Upper lobe of left lung (tissue), 6 donors: Measurements from ENCODE around the gene RALGAPB. TPM values are rescaled to one million over a fixed set of nuclear protein-coding genes. Genes with fewer than 3 reads are reported as not detected.

ENCODE experiments used
- ATAC-seq, 2 donors: fragments of 200-7000 bp; cut with Tn5 transposase; one replicate each; pipeline ENCODE4 v1.9.1; 2022; ENCODE audit warnings: mild to moderate bottlenecking in 2 of 2, moderate library complexity in 2 of 2; ENCODE audit not compliant: low FRiP score in 2 of 2
- DNase-seq, 2 donors: peaks; one replicate each; pipeline ENCODE4 v3.0.0-alpha.2; 2019 to 2020
- H3K27ac ChIP-seq, 4 donors: fragments of 200-600 bp; sonication (generic); one replicate each; pipeline ENCODE4 v1.5.1; 2016 to 2019
- H3K27me3 ChIP-seq, 4 donors: fragments of 200-600 bp; sonication (generic); one replicate each; pipeline ENCODE4 v1.5.1; 2017 to 2019
- H3K36me3 ChIP-seq, 4 donors: fragments of 200-600 bp; sonication (generic); one replicate each; pipeline ENCODE4 v1.5.1; 2016 to 2019
- H3K4me1 ChIP-seq, 4 donors: fragments of 200-600 bp; sonication (generic); one replicate each; pipeline ENCODE4 v1.5.1; 2018 to 2019
- H3K4me3 ChIP-seq, 4 donors: fragments of 200-600 bp; sonication (generic); one replicate each; pipeline ENCODE4 v1.5.1; 2017 to 2019; ENCODE audit warnings: mild to moderate bottlenecking in 2 of 4, moderate library complexity in 1 of 4
- H3K9me3 ChIP-seq, 4 donors: fragments of 200-600 bp; sonication (generic); one replicate each; pipeline ENCODE4 v1.5.1; 2018 to 2019
- EP300 ChIP-seq, 4 donors: sonication (generic); formaldehyde crosslinking; IDR thresholded peaks; one replicate each; pipeline ENCODE4 v1.5.1; 2017; ENCODE audit warnings: antibody characterized with exemption in 4 of 4, control low read depth in 2 of 4
- POLR2A ChIP-seq, 4 donors: fragments of 450-650 bp; IDR thresholded peaks; one replicate each; pipeline ENCODE4 v1.5.1; 2016 to 2017; ENCODE audit warnings: antibody characterized with exemption in 4 of 4, mild to moderate bottlenecking in 2 of 4
- POLR2AphosphoS5 ChIP-seq, 2 donors: sonication (generic); formaldehyde crosslinking; IDR thresholded peaks; one replicate each; pipeline ENCODE4 v1.5.1; 2017; ENCODE audit warnings: antibody characterized with exemption in 2 of 2
- WGBS, 2 donors: methylation state at CpG; one replicate each; pipeline ENCODE4 v1.1.5; 2017 to 2018; 5-methylcytosine and 5-hydroxymethylcytosine counted together
- small RNA-seq, 4 donors: library from RNA; depleted of rRNA; stranded (forward); fragments of <200 nt; gene quantifications; one replicate each; pipeline ENCODE3, GENCODE V24; 2016
- total RNA-seq, 6 donors: library from RNA; depleted of rRNA in 4 of 6; stranded (reverse); fragments of >200 nt in 4 of 6; gene quantifications; one replicate each; pipeline versions ENCODE4 v1.1.0 to v1.2.1, GENCODE V29; 2016 to 2021
- TF ChIP-seq, protein P1 (sequence below), 6 experiments: fragments of 450-650 bp in 4 of 6; fragments of 200-600 bp in 2 of 6; sonication (generic) in 2 of 6; IDR thresholded peaks; one replicate each; pipeline ENCODE4 v1.5.1; 2016 to 2019; ENCODE audit warnings: antibody characterized with exemption in 6 of 6
- donor health status: DM: no; HTN: no; CAD: no; lungs with moderate emphysema.
- donor health status: DM: no; HTN: yes; CAD: no; lungs with severe emphysema.

RALGAPB gene
- total RNA-seq, 6 donors from 2014 or later, result 27.0 to 76.5 (median 32.1) TPM

DNA sequence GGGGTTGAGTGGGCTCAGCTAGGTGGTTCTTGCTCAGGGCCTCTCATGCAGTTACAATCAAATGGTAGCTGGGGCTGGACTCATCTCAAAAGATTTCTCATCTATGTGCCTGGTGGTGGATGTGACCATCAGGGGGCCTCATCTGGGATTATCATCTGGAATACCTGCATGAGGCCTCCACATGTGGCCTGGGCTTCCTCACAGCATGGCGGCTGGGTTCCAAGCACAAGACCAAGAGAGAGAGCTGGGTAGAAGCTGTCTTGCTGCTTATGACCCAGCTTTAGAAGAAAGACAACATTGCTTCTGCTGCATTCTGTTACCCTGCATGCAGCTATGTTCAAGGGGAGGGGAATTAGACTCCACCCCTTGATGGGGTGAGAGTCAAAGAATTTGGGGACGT lies 151.4 kb downstream of the RALGAPB start:
- H3K4me1 ChIP-seq, result no peaks in the 10 kb centered on the region
- no peak for ATAC-seq
- TF ChIP-seq, protein P1, sequence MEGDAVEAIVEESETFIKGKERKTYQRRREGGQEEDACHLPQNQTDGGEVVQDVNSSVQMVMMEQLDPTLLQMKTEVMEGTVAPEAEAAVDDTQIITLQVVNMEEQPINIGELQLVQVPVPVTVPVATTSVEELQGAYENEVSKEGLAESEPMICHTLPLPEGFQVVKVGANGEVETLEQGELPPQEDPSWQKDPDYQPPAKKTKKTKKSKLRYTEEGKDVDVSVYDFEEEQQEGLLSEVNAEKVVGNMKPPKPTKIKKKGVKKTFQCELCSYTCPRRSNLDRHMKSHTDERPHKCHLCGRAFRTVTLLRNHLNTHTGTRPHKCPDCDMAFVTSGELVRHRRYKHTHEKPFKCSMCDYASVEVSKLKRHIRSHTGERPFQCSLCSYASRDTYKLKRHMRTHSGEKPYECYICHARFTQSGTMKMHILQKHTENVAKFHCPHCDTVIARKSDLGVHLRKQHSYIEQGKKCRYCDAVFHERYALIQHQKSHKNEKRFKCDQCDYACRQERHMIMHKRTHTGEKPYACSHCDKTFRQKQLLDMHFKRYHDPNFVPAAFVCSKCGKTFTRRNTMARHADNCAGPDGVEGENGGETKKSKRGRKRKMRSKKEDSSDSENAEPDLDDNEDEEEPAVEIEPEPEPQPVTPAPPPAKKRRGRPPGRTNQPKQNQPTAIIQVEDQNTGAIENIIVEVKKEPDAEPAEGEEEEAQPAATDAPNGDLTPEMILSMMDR (IDR thresholded peaks at IDR 0.05), result no peak
- no peak for TF ChIP-seq EP300 (IDR thresholded peaks at IDR 0.05)

DNA sequence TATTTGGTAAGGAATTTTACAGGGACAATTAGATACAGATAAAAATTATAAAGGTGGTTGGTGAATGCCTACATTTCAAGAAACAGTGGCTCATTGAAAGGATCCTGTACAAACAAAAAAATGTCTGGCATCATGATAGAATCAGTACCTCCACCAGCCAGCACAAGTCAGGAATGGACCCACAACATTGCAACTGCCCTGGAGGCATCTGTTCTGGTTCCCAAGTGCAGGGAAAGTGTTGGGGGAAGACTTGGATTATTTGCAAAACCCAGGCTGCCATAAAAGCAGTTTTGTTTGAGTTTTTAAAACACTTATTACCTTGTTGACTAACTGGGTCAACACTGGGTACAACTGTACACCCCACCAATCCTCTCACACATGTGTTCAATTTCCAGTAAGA lies 153.3 kb downstream of the RALGAPB start:
- DNase-seq (no peak), ATAC-seq (no peak)
- Histone ChIP-seq H3K4me3 (no peak overlapping the region), H3K9me3 (no peaks in the 10 kb centered on the region), H3K4me1 (no peaks in the 10 kb centered on the region), H3K36me3 (no peaks in the 10 kb centered on the region), H3K27me3 (no peaks in the 10 kb centered on the region), H3K27ac (no peak overlapping the region)
- TF ChIP-seq POLR2AphosphoS5 (IDR thresholded peaks at IDR 0.05) (no peak), POLR2A (IDR thresholded peaks at IDR 0.05) (no peak), EP300 (IDR thresholded peaks at IDR 0.05) (no peak)
- TF ChIP-seq, protein P1 (IDR thresholded peaks at IDR 0.05), result no peak

More for the DNA sequence above, 151.4 kb downstream of the RALGAPB start:
- Histone ChIP-seq H3K4me3 (no peak overlapping the region), H3K9me3 (no peaks in the 10 kb centered on the region), H3K27ac (no peak overlapping the region), H3K27me3 (no peaks in the 10 kb centered on the region), H3K36me3 (no peaks in the 10 kb centered on the region)
- 83 to 86% methylated on average over 2 of the region's 2 CpGs for WGBS, 2 donors
- DNase-seq, result no peak

DNA sequence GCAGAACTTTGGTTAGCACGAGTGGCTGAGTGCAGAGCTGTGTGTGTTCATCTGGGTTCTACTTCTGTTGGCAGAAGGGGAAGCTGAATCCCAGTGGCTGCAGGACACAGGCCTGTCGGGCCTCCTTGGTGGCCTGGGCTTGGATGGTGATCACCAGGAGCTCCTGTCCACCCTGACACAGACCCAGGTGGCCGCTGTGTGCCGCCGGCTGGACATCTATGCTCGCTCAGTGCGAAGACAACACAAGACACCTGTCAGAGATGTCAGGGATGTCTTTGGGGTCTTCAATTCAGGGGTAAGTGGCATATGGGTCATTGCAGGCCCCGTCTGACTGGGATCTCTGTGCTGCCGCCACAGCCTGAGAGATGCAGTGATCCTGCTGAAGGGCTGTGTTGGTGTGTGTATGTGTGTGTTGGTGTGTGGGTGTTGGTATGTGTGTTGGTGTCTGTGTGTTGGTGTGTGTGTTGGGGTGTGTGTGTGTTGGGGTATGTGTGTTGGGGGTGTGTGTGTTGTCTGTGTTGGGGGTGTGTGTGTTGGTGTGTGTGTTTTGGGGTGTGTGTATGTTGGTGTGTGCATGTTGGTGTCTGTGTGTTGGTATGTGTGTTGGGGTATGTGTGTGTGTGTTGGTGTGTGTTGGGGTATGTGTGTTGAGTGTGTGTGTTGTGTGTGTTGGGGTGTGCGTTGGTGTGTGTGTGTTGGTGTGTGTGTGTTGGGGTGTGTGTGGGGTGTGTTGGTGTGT lies 154.4 kb downstream of the RALGAPB start:
- H3K4me1 ChIP-seq, result no peaks in the 10 kb centered on the region
- H3K9me3 ChIP-seq, result no peaks in the 10 kb centered on the region
- no peak for TF ChIP-seq POLR2A (IDR thresholded peaks at IDR 0.05)
- no peak for TF ChIP-seq EP300 (IDR thresholded peaks at IDR 0.05)
- TF ChIP-seq, protein P1 (IDR thresholded peaks at IDR 0.05), result no peak
- TF ChIP-seq POLR2AphosphoS5 (IDR thresholded peaks at IDR 0.05), result no peak
- ATAC-seq (no peak), DNase-seq (peak in 1 of 2 donors; percentile 65)
- no peak overlapping the region for H3K27ac ChIP-seq
- H3K36me3 ChIP-seq, result no peaks in the 10 kb centered on the region
- no peaks in the 10 kb centered on the region for H3K27me3 ChIP-seq
- WGBS, 2 donors, result 90 to 91% methylated on average over 8 to 10 of the region's 10 CpGs
- H3K4me3 ChIP-seq, result no peak overlapping the region

Small RNAs within 50 kb of the gene (small RNA-seq; reads per million reads assigned to genes)
- gene MIR548O2, result 0 reads per million in 4 donors
- 0 reads per million in 4 donors for gene RF00056
- 4.1 to 19.8 (median 10.9) reads per million in 4 donors for gene SNORA60
- gene SNORA71A, result 1.1 to 6.9 (median 3.0) reads per million in 4 donors
- gene SNORA71B, result 5.0 to 47.5 (median 18.8) reads per million in 4 donors
- 0 to 0.72 (median 0.42) reads per million in 4 donors for gene SNORA71C
- 246 to 569 (median 376) reads per million in 4 donors for gene SNORA71D
- gene SNORA71E, result 0 reads per million in 4 donors

Other genes starting within 250 kb of the RALGAPB start
- 1 to 10 TPM in 3 of 6 donors, under 1 TPM in 3; 0.15 to 3.1 (median 1.4) TPM for gene KIAA1755, start 212.1 kb upstream of the RALGAPB start, total RNA-seq
- gene BPI, start 168.7 kb upstream of the RALGAPB start, total RNA-seq, result 1 to 10 TPM in 1 of 6 donors, under 1 TPM in 4, not detected in 1; 0.14 to 6.3 (median 0.67) TPM
- gene LBP, start 126.4 kb upstream of the RALGAPB start, total RNA-seq, result under 1 TPM in 3 of 6 donors, not detected in 3; 0.14 to 0.44 (median 0.30) TPM
- gene SNHG17, start 37.5 kb upstream of the RALGAPB start, total RNA-seq, result 10 to 100 TPM; 14.7 to 40.0 (median 20.3) TPM
- gene ADIG, start 108.4 kb downstream of the RALGAPB start, total RNA-seq, result under 1 TPM in 1 of 6 donors, not detected in 5; 0.29 TPM
- gene ARHGAP40, start 129.0 kb downstream of the RALGAPB start, total RNA-seq, result 10 to 100 TPM in 1 of 6 donors, 1 to 10 TPM in 1, under 1 TPM in 4; 0.29 to 22.0 (median 0.52) TPM